NCI-H2196 (cell line): ENCODE data around the gene CPNE4.
"Not testable (repeated sequence)": the region's sequence is repeated elsewhere in the genome, so short reads cannot be mapped to it uniquely, and the experiment has no call there.

ENCODE experiments used
- DNase-seq: peaks from one replicate; lab custom pipeline; 2025; ENCODE audit not compliant: unreplicated experiment; lab: John Stamatoyannopoulos, UW

Gene CPNE4

DNA sequence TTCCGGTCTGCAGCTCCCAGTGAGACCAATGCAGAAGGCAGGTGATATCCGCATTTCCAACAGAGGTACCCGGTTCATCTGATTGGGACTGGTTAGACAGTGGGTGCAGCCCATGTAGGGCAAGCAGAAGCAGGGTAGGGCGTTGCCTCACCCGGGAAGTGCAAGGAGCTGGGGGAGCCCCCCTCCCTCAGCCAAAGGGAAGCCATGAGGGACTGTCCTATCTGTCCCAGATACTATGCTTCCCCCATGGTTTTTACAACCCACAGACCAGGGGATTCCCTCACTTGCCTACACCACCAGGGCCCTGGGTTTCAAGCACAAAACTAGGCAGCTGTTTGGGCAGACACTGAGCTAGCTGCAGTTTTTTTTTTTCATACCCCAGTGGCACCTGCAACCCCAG is 71.8 kb downstream of the CPNE4 start:
- DNase-seq: no peak

- DNase-seq: no peak
Measured at GRCh38 chr3:131960324-131960723, 74.5 kb downstream of the CPNE4 start.

GRCh38 chr3:131957980-131958379 is 76.8 kb downstream of the CPNE4 start:
- no peak for DNase-seq

DNA sequence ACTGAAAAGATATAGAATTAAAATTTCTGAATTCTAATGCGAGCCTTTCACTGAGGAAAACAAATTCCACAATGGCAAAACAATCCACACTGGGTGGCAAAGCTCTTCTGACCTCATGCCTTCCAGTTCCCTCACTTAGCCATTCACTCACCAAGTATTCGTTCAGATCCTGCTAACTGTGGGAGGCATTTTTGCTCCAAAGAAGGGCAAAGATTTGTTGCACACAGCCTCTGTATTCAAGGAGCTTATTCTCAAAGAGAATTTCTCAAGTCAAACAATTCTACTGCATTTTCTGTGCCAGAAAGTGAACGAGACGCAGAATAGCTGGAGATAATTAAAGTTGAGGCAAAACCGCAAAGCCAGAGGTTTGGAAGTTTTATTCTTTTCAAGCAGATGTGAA is 77.3 kb downstream of the CPNE4 start:
- no peak for DNase-seq

DNA sequence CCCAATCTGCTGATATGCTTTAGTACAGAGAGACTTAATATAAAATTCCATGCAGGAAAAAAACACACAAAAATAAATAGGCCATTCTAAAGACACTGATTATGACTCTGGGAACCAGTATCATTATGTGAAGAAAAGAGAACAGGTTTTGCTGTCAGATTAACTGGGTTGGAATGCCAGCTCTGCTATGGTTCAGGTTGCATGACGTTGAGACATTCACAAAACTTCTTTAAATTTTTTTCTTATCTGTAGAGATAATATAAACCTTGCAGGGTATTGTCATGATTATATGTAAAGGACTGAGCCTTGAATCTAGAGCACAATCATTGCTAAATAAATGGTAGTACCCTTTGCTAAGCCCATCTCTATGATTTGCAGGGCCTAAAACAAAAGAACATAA is 86.0 kb downstream of the CPNE4 start:
- DNase-seq: no peak

DNA sequence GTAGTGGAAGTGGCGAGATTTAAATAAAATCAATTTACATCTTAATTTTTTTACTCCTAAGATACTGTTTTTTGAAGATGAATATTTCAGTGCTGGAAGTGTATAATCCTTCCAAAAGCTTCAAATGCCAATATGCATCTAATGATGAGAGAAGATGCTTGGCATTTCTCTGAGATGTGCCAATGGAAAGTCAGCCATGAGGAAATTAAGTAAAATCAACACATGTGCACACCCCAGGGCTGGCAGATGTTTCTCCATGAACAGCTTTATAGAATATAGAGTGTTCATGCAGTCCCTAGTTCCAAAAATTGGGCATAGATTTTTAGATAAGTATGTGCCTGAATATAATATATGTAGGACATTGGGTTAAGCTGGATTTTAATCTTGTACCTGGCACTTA is 90.1 kb downstream of the CPNE4 start:
- DNase-seq: no peak

GRCh38 chr3:131933665-131934064 is 101.1 kb downstream of the CPNE4 start:
- no peak for DNase-seq

DNA sequence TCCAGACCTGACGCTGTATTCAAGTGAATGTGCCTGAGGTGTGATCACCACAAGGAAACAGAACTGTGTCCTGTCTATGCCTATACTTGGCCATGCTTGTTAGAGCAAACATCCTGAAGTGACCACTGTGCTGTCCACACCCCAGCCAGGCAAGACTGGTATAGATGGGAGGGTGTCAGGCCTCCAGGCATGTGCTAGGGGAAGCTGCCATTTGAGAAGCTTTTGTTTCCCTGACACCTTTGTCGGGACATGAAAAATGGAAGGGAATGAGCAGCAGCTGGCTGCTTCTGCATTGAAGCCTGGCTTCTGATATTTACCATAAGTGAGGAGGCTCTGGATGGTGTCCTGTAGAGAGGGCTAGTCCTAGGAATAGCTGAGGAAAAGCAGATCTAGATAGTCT is 106.2 kb downstream of the CPNE4 start:
- no peak for DNase-seq

DNA sequence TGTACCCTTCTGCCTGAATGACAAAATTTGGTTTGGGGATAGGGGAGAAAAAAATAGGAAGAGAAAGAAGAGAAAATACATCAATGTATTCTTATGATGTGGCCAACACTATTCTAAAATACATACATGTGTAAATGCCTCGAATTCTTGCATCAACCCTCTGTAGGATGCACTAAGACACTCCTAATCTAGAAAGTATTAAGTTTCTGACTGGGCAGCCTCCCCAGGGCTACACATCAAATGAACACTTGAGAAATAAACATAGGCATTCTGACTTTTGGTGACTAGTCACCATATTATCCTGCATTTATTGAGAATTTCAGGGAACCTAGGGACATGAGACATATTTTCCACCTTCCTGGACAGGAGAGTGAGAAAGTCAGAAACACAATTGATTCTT is 109.2 kb downstream of the CPNE4 start:
- DNase-seq: no peak

DNA sequence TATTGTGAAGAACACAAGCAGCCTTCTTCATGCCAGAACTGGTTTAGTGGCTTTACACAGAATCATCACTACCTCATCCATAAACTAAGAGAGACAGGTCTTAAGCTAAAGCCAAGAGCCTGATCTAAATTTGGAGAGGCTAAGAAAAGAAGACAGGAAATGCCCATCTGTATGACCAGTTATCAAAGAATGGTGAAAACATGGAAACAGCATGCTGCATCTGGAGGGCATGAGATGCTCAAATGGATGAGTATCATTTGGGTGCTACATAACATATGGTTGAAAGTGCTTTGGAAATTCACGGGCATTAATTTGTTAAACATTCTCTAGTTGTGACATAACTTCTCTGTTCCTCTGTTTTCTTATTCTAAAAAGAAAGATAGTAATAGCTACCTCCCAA is 112.5 kb downstream of the CPNE4 start:
- no peak for DNase-seq

DNA sequence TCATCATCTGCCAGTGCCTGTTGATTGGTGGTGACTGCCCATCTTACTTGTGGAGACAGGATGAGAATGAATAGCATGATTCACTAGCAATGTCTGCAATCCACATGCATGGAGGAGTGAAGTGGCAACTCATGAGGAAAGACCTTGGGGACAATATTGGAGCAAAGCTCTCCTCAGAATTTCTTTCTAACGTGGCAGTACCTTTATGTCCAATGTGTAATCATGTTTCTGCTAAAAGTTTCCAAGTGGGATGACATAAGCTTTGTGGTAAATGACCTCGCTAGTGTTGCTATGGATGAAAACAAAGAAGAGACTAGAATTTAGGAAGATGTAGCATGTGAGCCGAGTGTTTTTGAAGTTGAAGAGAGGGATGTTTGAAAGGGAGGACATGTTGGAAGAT is 117.8 kb downstream of the CPNE4 start:
- DNase-seq: no peak

GRCh38 chr3:131914090-131914691 is 120.6 kb downstream of the CPNE4 start:
- no peak for DNase-seq

- no peak for DNase-seq
Measured at GRCh38 chr3:131912255-131912654, 122.6 kb downstream of the CPNE4 start.

- peak; percentile 32 for DNase-seq
Measured at GRCh38 chr3:131907796-131908195, 127.0 kb downstream of the CPNE4 start.

- no peak for DNase-seq
Measured at GRCh38 chr3:131903988-131904415, 130.8 kb downstream of the CPNE4 start.

DNA sequence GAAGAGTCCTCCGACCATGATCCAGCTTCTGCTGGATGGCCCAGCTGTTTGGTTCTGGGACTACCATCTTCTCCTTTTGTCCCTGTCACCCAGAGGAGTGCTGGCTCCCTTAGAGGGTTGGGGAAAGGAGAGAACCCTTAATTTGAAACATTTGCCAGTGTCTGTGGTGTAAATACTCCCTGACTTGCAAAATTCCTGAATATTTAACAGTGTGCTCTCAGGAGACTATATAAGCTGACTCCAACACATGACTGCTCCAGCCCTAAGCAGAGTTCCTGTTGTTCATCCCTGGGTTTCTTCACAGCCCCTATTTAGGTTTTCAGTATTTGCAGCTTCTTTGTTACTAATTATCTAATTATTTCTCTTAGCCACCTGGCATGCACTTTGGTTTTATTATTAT is 133.1 kb downstream of the CPNE4 start:
- DNase-seq: no peak

DNA sequence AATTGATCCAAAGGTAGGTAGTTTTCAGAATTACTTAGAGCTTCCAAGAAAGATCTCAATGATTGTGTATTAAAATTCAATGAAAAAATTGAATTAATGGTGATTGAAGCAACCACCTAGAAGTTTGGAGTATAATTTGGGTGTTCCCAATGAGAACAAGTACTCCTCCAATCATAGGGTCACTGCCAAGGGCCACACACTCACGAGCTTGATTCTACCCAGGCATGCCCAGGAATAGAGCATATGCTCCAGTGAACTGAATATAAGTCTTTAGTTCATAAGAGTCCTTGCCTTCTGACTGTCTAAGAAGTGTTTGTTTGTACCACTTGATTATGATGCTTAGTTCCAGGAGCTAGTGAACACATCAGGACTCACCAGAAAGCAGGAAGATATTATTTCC is 133.9 kb downstream of the CPNE4 start:
- no peak for DNase-seq

- DNase-seq: no peak
Measured at GRCh38 chr3:131899021-131899420, 135.8 kb downstream of the CPNE4 start.

GRCh38 chr3:131898346-131898745 is 136.5 kb downstream of the CPNE4 start:
- no peak for DNase-seq

DNA sequence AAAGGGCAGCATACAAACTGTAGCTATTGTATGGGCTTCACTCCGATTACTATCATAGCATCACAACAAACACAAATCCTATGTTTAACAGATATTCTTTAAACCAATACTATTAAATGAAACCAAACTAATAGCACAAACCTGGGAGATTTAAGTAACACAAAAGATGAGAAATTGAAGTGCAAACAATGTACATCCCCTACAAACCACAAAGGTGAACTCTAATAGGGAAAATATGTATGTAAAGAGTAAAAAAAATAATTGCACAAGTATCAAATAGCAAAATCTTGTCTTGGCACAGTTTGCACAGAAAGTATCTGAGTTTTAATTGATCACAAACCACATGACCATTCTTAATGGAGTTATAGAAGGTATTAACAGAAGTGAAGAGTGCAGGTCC is 138.5 kb downstream of the CPNE4 start:
- no peak for DNase-seq

DNA sequence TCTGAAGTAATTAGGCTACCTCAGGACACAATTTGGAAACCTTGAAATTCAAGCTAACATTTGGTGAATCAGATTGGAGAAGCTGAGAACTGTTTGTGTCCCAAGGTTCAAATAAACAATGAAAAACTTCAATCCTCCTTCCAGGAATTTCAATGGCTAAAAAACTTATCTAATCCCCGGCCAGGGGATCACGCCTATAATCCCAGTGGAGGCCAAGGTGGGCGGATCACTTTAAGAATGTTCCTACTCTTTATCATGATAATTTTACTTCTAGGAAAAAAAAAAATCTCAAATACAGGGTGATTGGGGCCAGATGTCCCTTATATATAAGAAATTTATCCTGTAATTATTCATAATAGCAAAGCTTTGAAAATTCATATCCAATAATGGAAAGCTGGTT is 139.0 kb downstream of the CPNE4 start:
- DNase-seq: no peak

- no peak for DNase-seq
Measured at GRCh38 chr3:131892331-131892730, 142.5 kb downstream of the CPNE4 start.

GRCh38 chr3:131885871-131886270 is 148.9 kb downstream of the CPNE4 start:
- not testable (repeated sequence) for DNase-seq
